ENCODE data around the gene DCST1.
A peak's percentile ranks its signal among the peaks of the same experiment; 100 is the strongest.

DCST1 gene

GRCh38 chr1:155086856-155087535 is 53.4 kb downstream of the DCST1 start:
- no peak overlapping the region for H2AFZ ChIP-seq (ENCODE audit: insufficient read depth, low read length, poor library complexity)
- no peak overlapping the region for H3K4me3 ChIP-seq (ENCODE audit: low read depth, low read length)
- H3K4me2 ChIP-seq (ENCODE audit: low read length): no peak overlapping the region
- H3K27ac ChIP-seq (ENCODE audit: low read depth, low read length): no peak overlapping the region
- H3K79me1 ChIP-seq (ENCODE audit: low read length): peaks cover 7% of the 10 kb centered on the region
- no peaks in the 10 kb centered on the region for H3K79me2 ChIP-seq (ENCODE audit: control insufficient read depth, insufficient read depth, low read length, poor library complexity)
- H3K27me3 ChIP-seq (ENCODE audit: insufficient read depth, low read length): peaks cover 19% of the 10 kb centered on the region
- no peak for DNase-seq
- no peak overlapping the region for H2AK5ac ChIP-seq (ENCODE audit: low read length)
- H3K9me3 ChIP-seq (ENCODE audit: insufficient read depth, low read depth, low read length): peaks cover 6% of the 10 kb centered on the region
- H3K18ac ChIP-seq (ENCODE audit: low read length): no peak overlapping the region
- H4K91ac ChIP-seq (ENCODE audit: low read depth, low read length): no peak overlapping the region
- H3K4me1 ChIP-seq (ENCODE audit: control insufficient read depth in 1 of 2, insufficient read depth in 2 of 2, low read length in 2 of 2): peaks cover 16 to 19% of the 10 kb centered on the region in 2 experiments
- H2BK12ac ChIP-seq (ENCODE audit: low read length): no peak overlapping the region
- H3K9ac ChIP-seq (ENCODE audit: low read length): no peak overlapping the region
- no peak overlapping the region for H3K4ac ChIP-seq (ENCODE audit: low read depth, low read length)
- H4K12ac ChIP-seq (ENCODE audit: low read depth, low read length): no peak overlapping the region
- H4K8ac ChIP-seq (ENCODE audit: low read depth, low read length): no peak overlapping the region
- no peak overlapping the region for H3K14ac ChIP-seq (ENCODE audit: low read length)
- H2BK120ac ChIP-seq (ENCODE audit: insufficient read depth, low read length, poor library complexity): no peak overlapping the region
- H2BK5ac ChIP-seq (ENCODE audit: low read depth, low read length, poor library complexity): no peak overlapping the region
- no peak overlapping the region for H3K23ac ChIP-seq (ENCODE audit: low read length)
- no peaks in the 10 kb centered on the region for H3K36me3 ChIP-seq (ENCODE audit: control insufficient read depth in 1 of 2, insufficient read depth in 2 of 2, low read length in 2 of 2)
- WGBS (ENCODE audit: extremely low coverage, insufficient coverage, insufficient read length): no CpG with 5 or more reads among the region's 8 CpGs

DNA sequence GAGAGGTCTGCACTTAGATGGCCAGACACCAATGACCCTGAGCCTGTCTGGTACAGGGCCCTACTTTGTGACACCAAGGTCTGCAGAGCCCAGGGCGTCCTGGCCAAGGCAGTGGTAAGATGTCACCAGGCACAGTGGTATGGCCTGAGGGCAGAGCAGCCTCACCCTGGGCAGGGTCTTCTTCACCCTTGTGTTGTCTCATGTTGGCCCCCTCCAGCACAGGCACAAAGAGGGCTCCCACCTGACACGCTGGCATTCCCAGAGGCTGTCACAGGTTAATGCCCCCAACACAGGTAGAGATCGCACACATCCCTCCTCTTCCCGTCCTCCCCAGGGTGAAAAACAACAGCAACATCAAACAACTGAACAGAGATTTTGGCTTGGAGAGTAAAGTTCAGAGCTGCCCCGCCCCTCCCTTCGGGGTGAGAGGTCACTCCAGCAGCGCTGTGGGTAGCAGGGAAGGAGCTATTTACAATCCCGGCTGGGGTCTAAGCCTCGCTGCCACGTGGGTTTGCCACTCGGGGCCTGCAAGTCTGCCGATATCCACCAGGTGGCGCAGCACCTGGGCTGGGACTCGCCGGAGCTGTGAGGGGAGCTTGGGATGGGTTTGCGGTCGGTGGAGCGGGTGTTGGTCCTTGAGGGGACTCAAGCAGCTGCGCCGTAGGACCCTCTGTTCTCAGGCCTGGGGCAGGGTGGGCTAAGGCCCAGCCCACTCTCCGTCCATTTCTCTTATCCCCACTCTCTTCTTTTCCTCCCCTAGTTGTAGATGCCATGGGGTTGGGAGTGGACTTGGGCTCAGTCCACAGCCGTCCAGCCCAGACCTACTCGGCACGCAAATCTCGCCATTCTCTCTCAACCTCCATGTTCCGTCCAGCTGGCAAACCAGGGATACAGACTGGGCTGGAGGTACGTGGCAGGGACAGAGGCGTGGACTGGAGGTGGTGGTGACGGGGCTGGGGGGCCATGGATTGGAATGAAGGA is 57.7 kb downstream of the DCST1 start:
- no CpG with 5 or more reads among the region's 29 CpGs for WGBS (ENCODE audit: extremely low coverage, insufficient coverage, insufficient read length)
- Histone ChIP-seq H2BK12ac (ENCODE audit: low read length) (peak overlapping the region; percentile 21), H3K4me1 (ENCODE audit: control insufficient read depth in 1 of 2, insufficient read depth in 2 of 2, low read length in 2 of 2) (peaks cover 3 to 8% of the 10 kb centered on the region in 2 experiments), H3K14ac (ENCODE audit: low read length) (peak overlapping the region; percentile 30), H3K27me3 (ENCODE audit: insufficient read depth, low read length) (no peaks in the 10 kb centered on the region), H4K91ac (ENCODE audit: low read depth, low read length) (no peak overlapping the region), H3K23ac (ENCODE audit: low read length) (no peak overlapping the region), H2BK120ac (ENCODE audit: insufficient read depth, low read length, poor library complexity) (no peak overlapping the region), H3K36me3 (ENCODE audit: control insufficient read depth in 1 of 2, insufficient read depth in 2 of 2, low read length in 2 of 2) (no peaks in the 10 kb centered on the region), H3K4me3 (ENCODE audit: low read depth, low read length) (no peak overlapping the region), H4K8ac (ENCODE audit: low read depth, low read length) (no peak overlapping the region), H2AK5ac (ENCODE audit: low read length) (no peak overlapping the region), H3K27ac (ENCODE audit: low read depth, low read length) (no peak overlapping the region), H3K4ac (ENCODE audit: low read depth, low read length) (no peak overlapping the region), H2BK5ac (ENCODE audit: low read depth, low read length, poor library complexity) (no peak overlapping the region), H2AFZ (ENCODE audit: insufficient read depth, low read length, poor library complexity) (no peak overlapping the region), H3K18ac (ENCODE audit: low read length) (peak overlapping the region; percentile 51), H3K9me3 (ENCODE audit: insufficient read depth, low read depth, low read length) (peaks cover 2% of the 10 kb centered on the region), H4K12ac (ENCODE audit: low read depth, low read length) (no peak overlapping the region), H3K9ac (ENCODE audit: low read length) (no peak overlapping the region), H3K79me2 (ENCODE audit: control insufficient read depth, insufficient read depth, low read length, poor library complexity) (no peaks in the 10 kb centered on the region), H3K4me2 (ENCODE audit: low read length) (peak overlapping the region; percentile 21), H3K79me1 (ENCODE audit: low read length) (peaks cover 2% of the 10 kb centered on the region)
- peak; percentile 88 to 96 for DNase-seq

DNA sequence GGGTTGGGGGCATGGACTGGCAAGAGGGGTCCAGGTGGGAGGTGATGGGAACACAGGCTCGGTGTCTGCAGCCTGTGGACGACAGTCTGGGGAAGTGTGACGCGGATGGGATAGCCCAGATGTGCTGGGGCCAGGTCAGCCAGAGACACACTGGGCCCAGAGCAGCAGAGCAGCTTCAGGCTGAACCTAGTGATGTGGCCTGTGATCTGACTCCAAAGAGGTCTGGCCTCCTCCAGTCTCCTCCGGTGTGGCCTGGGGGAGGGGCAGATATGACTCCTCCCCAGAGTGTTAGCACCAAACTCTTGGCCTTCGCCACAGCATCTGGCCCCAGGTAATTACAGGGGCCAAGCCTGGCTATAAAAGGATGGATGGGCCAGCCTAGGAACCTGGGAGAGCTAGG is 58.5 kb downstream of the DCST1 start:
- Histone ChIP-seq H4K12ac (ENCODE audit: low read depth, low read length) (no peak overlapping the region), H3K14ac (ENCODE audit: low read length) (no peak overlapping the region), H3K4me2 (ENCODE audit: low read length) (no peak overlapping the region), H3K4me3 (ENCODE audit: low read depth, low read length) (no peak overlapping the region), H3K18ac (ENCODE audit: low read length) (no peak overlapping the region), H2AK5ac (ENCODE audit: low read length) (peak overlapping the region; percentile 46), H4K91ac (ENCODE audit: low read depth, low read length) (no peak overlapping the region), H2AFZ (ENCODE audit: insufficient read depth, low read length, poor library complexity) (no peak overlapping the region), H2BK5ac (ENCODE audit: low read depth, low read length, poor library complexity) (no peak overlapping the region), H3K27ac (ENCODE audit: low read depth, low read length) (no peak overlapping the region), H3K9ac (ENCODE audit: low read length) (no peak overlapping the region), H3K79me1 (ENCODE audit: low read length) (peaks cover 2% of the 10 kb centered on the region), H4K8ac (ENCODE audit: low read depth, low read length) (no peak overlapping the region), H3K23ac (ENCODE audit: low read length) (no peak overlapping the region), H3K27me3 (ENCODE audit: insufficient read depth, low read length) (no peaks in the 10 kb centered on the region), H3K4ac (ENCODE audit: low read depth, low read length) (no peak overlapping the region), H3K4me1 (ENCODE audit: control insufficient read depth in 1 of 2, insufficient read depth in 2 of 2, low read length in 2 of 2) (peaks cover 3 to 8% of the 10 kb centered on the region in 2 experiments), H3K9me3 (ENCODE audit: insufficient read depth, low read depth, low read length) (peaks cover 2% of the 10 kb centered on the region), H3K36me3 (ENCODE audit: control insufficient read depth in 1 of 2, insufficient read depth in 2 of 2, low read length in 2 of 2) (no peaks in the 10 kb centered on the region), H3K79me2 (ENCODE audit: control insufficient read depth, insufficient read depth, low read length, poor library complexity) (no peaks in the 10 kb centered on the region), H2BK12ac (ENCODE audit: low read length) (no peak overlapping the region), H2BK120ac (ENCODE audit: insufficient read depth, low read length, poor library complexity) (no peak overlapping the region)
- peak in 1 of 2 donors; percentile 29 for DNase-seq
- no CpG with 5 or more reads among the region's 6 CpGs for WGBS (ENCODE audit: extremely low coverage, insufficient coverage, insufficient read length)

DNA sequence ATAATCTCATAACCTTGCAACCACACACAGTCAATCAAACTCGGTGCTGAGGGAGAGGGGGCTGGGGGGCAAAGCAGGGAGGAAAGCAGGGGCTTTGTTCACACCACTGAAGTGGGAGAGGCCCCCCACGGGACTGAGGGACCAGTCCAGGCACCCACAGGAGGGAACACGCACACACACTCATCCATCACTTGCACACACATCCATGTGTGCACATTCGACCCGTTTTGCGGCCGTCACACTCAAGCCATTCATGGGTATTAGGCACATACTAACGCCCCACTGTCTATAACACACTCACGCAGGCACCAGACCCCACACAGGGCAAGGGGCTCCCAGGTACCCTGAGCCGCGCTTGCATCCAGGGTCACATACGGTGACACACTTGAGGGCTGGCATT is 59.0 kb downstream of the DCST1 start:
- H3K14ac ChIP-seq (ENCODE audit: low read length): no peak overlapping the region
- no peak overlapping the region for H2AFZ ChIP-seq (ENCODE audit: insufficient read depth, low read length, poor library complexity)
- H4K91ac ChIP-seq (ENCODE audit: low read depth, low read length): no peak overlapping the region
- H4K8ac ChIP-seq (ENCODE audit: low read depth, low read length): no peak overlapping the region
- peaks cover 2% of the 10 kb centered on the region for H3K79me1 ChIP-seq (ENCODE audit: low read length)
- no peak overlapping the region for H3K23ac ChIP-seq (ENCODE audit: low read length)
- H3K4me3 ChIP-seq (ENCODE audit: low read depth, low read length): no peak overlapping the region
- no peak overlapping the region for H4K12ac ChIP-seq (ENCODE audit: low read depth, low read length)
- no peaks in the 10 kb centered on the region for H3K79me2 ChIP-seq (ENCODE audit: control insufficient read depth, insufficient read depth, low read length, poor library complexity)
- H3K9me3 ChIP-seq (ENCODE audit: insufficient read depth, low read depth, low read length): peaks cover 2% of the 10 kb centered on the region
- H3K27ac ChIP-seq (ENCODE audit: low read depth, low read length): no peak overlapping the region
- DNase-seq: no peak
- no peak overlapping the region for H2BK12ac ChIP-seq (ENCODE audit: low read length)
- H3K36me3 ChIP-seq (ENCODE audit: control insufficient read depth in 1 of 2, insufficient read depth in 2 of 2, low read length in 2 of 2): no peaks in the 10 kb centered on the region
- H3K27me3 ChIP-seq (ENCODE audit: insufficient read depth, low read length): no peaks in the 10 kb centered on the region
- H3K9ac ChIP-seq (ENCODE audit: low read length): no peak overlapping the region
- peaks cover 3 to 8% of the 10 kb centered on the region in 2 experiments for H3K4me1 ChIP-seq (ENCODE audit: control insufficient read depth in 1 of 2, insufficient read depth in 2 of 2, low read length in 2 of 2)
- H3K4me2 ChIP-seq (ENCODE audit: low read length): no peak overlapping the region
- H2AK5ac ChIP-seq (ENCODE audit: low read length): peak overlapping the region; percentile 16
- no peak overlapping the region for H2BK5ac ChIP-seq (ENCODE audit: low read depth, low read length, poor library complexity)
- no peak overlapping the region for H3K18ac ChIP-seq (ENCODE audit: low read length)
- no peak overlapping the region for H3K4ac ChIP-seq (ENCODE audit: low read depth, low read length)
- no CpG with 5 or more reads among the region's 12 CpGs for WGBS (ENCODE audit: extremely low coverage, insufficient coverage, insufficient read length)
- H2BK120ac ChIP-seq (ENCODE audit: insufficient read depth, low read length, poor library complexity): no peak overlapping the region
